B cell (primary cell): ENCODE measurements around the gene POLE. TPM values are rescaled to one million over a fixed set of nuclear protein-coding genes. Genes with fewer than 3 reads are reported as not detected.
"Not testable (repeated sequence)": the region's sequence is repeated elsewhere in the genome, so short reads cannot be mapped to it uniquely, and the experiment has no call there.

ENCODE experiments used
- ATAC-seq: fragments of 200-7000 bp; cut with Tn5 transposase; one replicate; pipeline ENCODE4 v1.10.0; 2021; ENCODE audit warnings: low read depth, mild to moderate bottlenecking, moderate number of reproducible peaks, moderate library complexity
- CTCF ChIA-PET: fragments of 350-600 bp; sonication (Branson Sonifier 250); formaldehyde crosslinking; loops from one replicate; lab custom pipeline; 2021; ENCODE audit warnings: antibody characterized with exemption, inconsistent platforms; lab: Charles Lee
- POLR2A ChIA-PET: fragments of 350-600 bp; sonication (Branson Sonifier 250); formaldehyde crosslinking; loops from one replicate; lab custom pipeline; 2021; ENCODE audit warnings: antibody characterized with exemption; lab: Charles Lee
- DNase-seq: peaks from one replicate; pipeline ENCODE4 v3.0.0; 2013
- H2AFZ ChIP-seq: 2 replicates; pipeline ENCODE4 v1.6.1; 2012; ENCODE audit warnings: mild to moderate bottlenecking, low read depth, low read length; ENCODE audit not compliant: insufficient read depth, poor library complexity, severe bottlenecking
- H3K27ac ChIP-seq, 2 donors: 1 replicate in 1 of 2; 2 replicates in 1 of 2; pipeline ENCODE4 v1.5.1; 2012 to 2013; ENCODE audit warnings: low read length in 2 of 2, mild to moderate bottlenecking in 2 of 2, moderate library complexity in 1 of 2
- H3K27me3 ChIP-seq, 4 experiments: fragments of 200-600 bp in 1 of 4; sonication (generic) in 1 of 4; replicated peaks in 1 of 4; 1 replicate in 2 of 4; 2 replicates in 2 of 4; pipeline versions ENCODE4 v1.6.1 to v1.7.0; 2013 to 2016; ENCODE audit warnings: low read length in 3 of 4, mild to moderate bottlenecking in 2 of 4, mixed read lengths in 1 of 4, moderate library complexity in 1 of 4; ENCODE audit not compliant: insufficient read depth in 4 of 4, control insufficient read depth in 3 of 4; ENCODE audit errors: control extremely low read depth in 1 of 4
- H3K36me3 ChIP-seq, 2 experiments: replicated peaks in 1 of 2; 1 replicate in 1 of 2; 2 replicates in 1 of 2; pipeline versions ENCODE4 v1.6.1 to v1.7.1; 2013; ENCODE audit warnings: low read length in 1 of 2; ENCODE audit not compliant: insufficient read depth in 2 of 2, control insufficient read depth in 1 of 2; ENCODE audit errors: control extremely low read depth in 1 of 2, extremely low read depth in 1 of 2
- H3K4me1 ChIP-seq, 2 donors: fragments of 200-600 bp in 1 of 2; sonication (generic) in 1 of 2; 1 replicate in 1 of 2; 2 replicates in 1 of 2; pipeline versions ENCODE4 v1.5.1 to v1.6.1; 2013 to 2017; ENCODE audit warnings: low read length in 2 of 2; ENCODE audit not compliant: control insufficient read depth in 2 of 2, insufficient read depth in 2 of 2
- H3K4me2 ChIP-seq: replicated peaks from 2 replicates; pipeline ENCODE3; 2012; ENCODE audit warnings: mild to moderate bottlenecking, low read depth, low read length; ENCODE audit not compliant: poor library complexity, severe bottlenecking
- H3K4me3 ChIP-seq, 5 experiments: fragments of 200-600 bp in 1 of 5; sonication (generic) in 1 of 5; 1 replicate in 3 of 5; 2 replicates in 2 of 5; pipeline versions ENCODE4 v1.5.1 to v1.7.0; 2011 to 2016; ENCODE audit warnings: low read length in 4 of 5, mild to moderate bottlenecking in 4 of 5, low read depth in 2 of 5, control low read depth in 1 of 5, moderate library complexity in 1 of 5; ENCODE audit not compliant: insufficient read depth in 1 of 5; ENCODE audit errors: control extremely low read depth in 1 of 5, extremely low read depth in 1 of 5
- H3K79me2 ChIP-seq: fragments of 200-600 bp; sonication (generic); one replicate; pipeline ENCODE4 v1.6.0; 2016; ENCODE audit warnings: low read length; ENCODE audit not compliant: control insufficient read depth, insufficient read depth
- H3K9ac ChIP-seq: fragments of 200-600 bp; sonication (generic); 2 replicates; pipeline ENCODE4 v1.6.1; 2017; ENCODE audit warnings: mild to moderate bottlenecking, low read length, moderate library complexity
- H3K9me3 ChIP-seq, 3 donors: one replicate each; pipeline versions ENCODE4 v1.6.1 to v1.7.1; 2013; ENCODE audit warnings: low read length in 2 of 3; ENCODE audit not compliant: control insufficient read depth in 2 of 3, insufficient read depth in 1 of 3; ENCODE audit errors: control extremely low read depth in 1 of 3
- H4K20me1 ChIP-seq: 2 replicates; pipeline ENCODE4 v1.6.0; 2012; ENCODE audit warnings: mild to moderate bottlenecking, low read length; ENCODE audit not compliant: insufficient read depth, control insufficient read depth, poor library complexity, severe bottlenecking
- H3K27ac Mint-ChIP-seq: one replicate; pipeline ENCODE4 v1.8.0; 2021; ENCODE audit warnings: mixed read lengths
- H3K27me3 Mint-ChIP-seq: one replicate; pipeline ENCODE4 v1.8.0; 2021; ENCODE audit warnings: mixed read lengths
- H3K4me1 Mint-ChIP-seq: one replicate; pipeline ENCODE4 v1.8.0; 2021; ENCODE audit warnings: mixed read lengths
- H3K4me3 Mint-ChIP-seq: one replicate; pipeline ENCODE4 v1.8.0; 2021; ENCODE audit warnings: mixed read lengths
- H3K9me3 Mint-ChIP-seq: one replicate; pipeline ENCODE4 v1.8.0; 2022; ENCODE audit warnings: mixed read lengths; ENCODE audit not compliant: insufficient read depth
- EZH2 ChIP-seq: IDR thresholded peaks from 2 replicates; pipeline ENCODE4 v1.6.1; 2012; ENCODE audit warnings: borderline replicate concordance, low read depth, mild to moderate bottlenecking, moderate library complexity, low read length; ENCODE audit not compliant: insufficient read depth, poor library complexity, severe bottlenecking
- WGBS: methylation state at CpG from one replicate; pipeline ENCODE4 v1.1.5; 2013; ENCODE audit warnings: missing lambda C conversion rate; ENCODE audit not compliant: insufficient coverage; 5-methylcytosine and 5-hydroxymethylcytosine counted together
- intact Hi-C: fragments of 100-400 bp; cut with micrococcal nuclease; formaldehyde crosslinking; loops from one replicate; pipeline ENCODE4 v1.10.0; 2022
- polyA plus RNA-seq: library from polyadenylated mRNA; depleted of rRNA; stranded (reverse); fragments of >200 nt; gene quantifications from 2 replicates; pipeline ENCODE4 v1.2.3, GENCODE V29; 2012
- total RNA-seq, 2 donors: library from RNA; stranded (reverse); fragments of 120-200 nt in 1 of 2; gene quantifications; 1 replicate in 1 of 2; 2 replicates in 1 of 2; pipeline versions ENCODE4 v1.2.3 to v1.2.4, GENCODE V29; 2013 to 2022
- TF ChIP-seq, protein P1 (sequence below): fragments of 200-600 bp; IDR thresholded peaks from one replicate; pipeline ENCODE4 v1.8.0; 2022; ENCODE audit warnings: antibody characterized with exemption, mild to moderate bottlenecking

Gene POLE
- total and polyA plus RNA-seq, 2 donors (not counting 1 experiment from before 2014, with no cell fraction given), result 32.0 to 62.0 TPM

DNA sequence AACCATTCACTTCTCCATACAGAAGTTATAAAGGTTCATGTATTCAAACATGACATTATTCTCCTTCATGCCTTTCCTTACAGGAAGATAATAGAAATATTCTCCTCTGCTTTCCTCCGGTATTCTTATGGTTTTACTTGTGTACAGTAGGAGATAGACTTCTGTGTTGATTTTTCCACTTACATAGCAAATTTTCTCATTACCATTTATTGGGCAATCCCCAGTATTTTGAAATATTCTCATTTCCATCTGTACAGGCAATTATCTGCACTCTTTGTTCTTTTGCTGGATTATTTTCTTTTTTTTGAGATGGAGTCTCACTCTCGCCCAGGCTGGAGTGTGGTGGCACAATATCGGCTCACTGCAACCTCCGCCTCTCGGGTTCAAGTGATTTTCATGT lies 11.2 kb upstream of the POLE start:
- Mint-ChIP-seq H3K4me1 (peaks cover 15% of the 10 kb centered on the region), H3K27ac (no peak overlapping the region), H3K9me3 (peaks cover 2% of the 10 kb centered on the region), H3K4me3 (no peak overlapping the region), H3K27me3 (no peaks in the 10 kb centered on the region)
- no peak overlapping the region for H3K4me2 ChIP-seq
- no peaks in the 10 kb centered on the region for H3K36me3 ChIP-seq
- CTCF ChIA-PET, result no interaction called here
- no peaks in the 10 kb centered on the region for H3K27me3 ChIP-seq
- H3K79me2 ChIP-seq, result peaks cover 2% of the 10 kb centered on the region
- DNase-seq (no peak), ATAC-seq (no peak)
- no peaks in the 10 kb centered on the region for H4K20me1 ChIP-seq
- no peak overlapping the region for H3K4me3 ChIP-seq
- H3K9me3 ChIP-seq, result no peaks in the 10 kb centered on the region
- peaks cover 6 to 11% of the 10 kb centered on the region in 2 donors for H3K4me1 ChIP-seq
- no peak overlapping the region for H3K9ac ChIP-seq
- 96% methylated on average over 4 of the region's 5 CpGs for WGBS
- intact Hi-C loops, result no loop called here
- TF ChIP-seq, protein P1, sequence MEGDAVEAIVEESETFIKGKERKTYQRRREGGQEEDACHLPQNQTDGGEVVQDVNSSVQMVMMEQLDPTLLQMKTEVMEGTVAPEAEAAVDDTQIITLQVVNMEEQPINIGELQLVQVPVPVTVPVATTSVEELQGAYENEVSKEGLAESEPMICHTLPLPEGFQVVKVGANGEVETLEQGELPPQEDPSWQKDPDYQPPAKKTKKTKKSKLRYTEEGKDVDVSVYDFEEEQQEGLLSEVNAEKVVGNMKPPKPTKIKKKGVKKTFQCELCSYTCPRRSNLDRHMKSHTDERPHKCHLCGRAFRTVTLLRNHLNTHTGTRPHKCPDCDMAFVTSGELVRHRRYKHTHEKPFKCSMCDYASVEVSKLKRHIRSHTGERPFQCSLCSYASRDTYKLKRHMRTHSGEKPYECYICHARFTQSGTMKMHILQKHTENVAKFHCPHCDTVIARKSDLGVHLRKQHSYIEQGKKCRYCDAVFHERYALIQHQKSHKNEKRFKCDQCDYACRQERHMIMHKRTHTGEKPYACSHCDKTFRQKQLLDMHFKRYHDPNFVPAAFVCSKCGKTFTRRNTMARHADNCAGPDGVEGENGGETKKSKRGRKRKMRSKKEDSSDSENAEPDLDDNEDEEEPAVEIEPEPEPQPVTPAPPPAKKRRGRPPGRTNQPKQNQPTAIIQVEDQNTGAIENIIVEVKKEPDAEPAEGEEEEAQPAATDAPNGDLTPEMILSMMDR, result no peak
- TF ChIP-seq EZH2, result no peak
- H2AFZ ChIP-seq, result no peak overlapping the region
- POLR2A ChIA-PET, result no interaction called here
- H3K27ac ChIP-seq, result no peak overlapping the region

DNA sequence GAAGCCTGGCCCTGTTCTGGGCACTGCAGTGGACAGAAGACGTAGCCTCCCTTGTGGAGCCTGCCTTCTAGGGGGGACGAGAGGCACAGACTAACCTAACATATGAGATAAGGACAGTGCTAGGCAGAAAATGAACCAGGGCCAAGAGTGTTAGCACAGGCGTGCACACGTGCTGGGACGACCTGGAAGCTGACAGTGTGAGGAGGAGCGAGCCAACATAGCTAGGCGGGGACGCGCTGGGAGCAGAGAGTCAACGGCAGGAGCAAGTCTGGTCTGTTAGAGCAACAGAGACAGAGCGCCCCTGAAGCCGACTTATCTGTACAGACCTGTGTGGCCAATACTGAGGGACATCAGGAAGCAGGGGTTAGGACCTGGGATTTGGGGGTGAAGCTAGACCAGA lies 8.3 kb upstream of the POLE start:
- CTCF ChIA-PET, result interaction anchor here (1.4 kb wide), 1 partner anchor 14 kb away, joined by 3 read pairs; no protein-coding TSS in a partner anchor
- H2AFZ ChIP-seq, result no peak overlapping the region
- H3K4me1 ChIP-seq, result peaks cover 3 to 5% of the 10 kb centered on the region in 2 donors
- H3K9me3 ChIP-seq, result no peaks in the 10 kb centered on the region
- H3K4me3 ChIP-seq, result no peak overlapping the region
- H3K27me3 ChIP-seq, result no peaks in the 10 kb centered on the region
- H4K20me1 ChIP-seq, result no peaks in the 10 kb centered on the region
- H3K4me3 Mint-ChIP-seq, result no peak overlapping the region
- intact Hi-C loops, result no loop called here
- no peak for DNase-seq
- H3K36me3 ChIP-seq, result no peaks in the 10 kb centered on the region
- H3K4me1 Mint-ChIP-seq, result peaks cover 8% of the 10 kb centered on the region
- H3K4me2 ChIP-seq, result no peak overlapping the region
- WGBS, result 97% methylated on average over 10 of the region's 12 CpGs
- POLR2A ChIA-PET, result no interaction called here
- no peaks in the 10 kb centered on the region for H3K27me3 Mint-ChIP-seq
- H3K79me2 ChIP-seq, result no peaks in the 10 kb centered on the region
- no peak for ATAC-seq
- no peak for TF ChIP-seq EZH2
- TF ChIP-seq, protein P1, result no peak
- H3K27ac ChIP-seq, result no peak overlapping the region
- H3K27ac Mint-ChIP-seq, result no peak overlapping the region
- H3K9ac ChIP-seq, result no peak overlapping the region
- H3K9me3 Mint-ChIP-seq, result peaks cover 2% of the 10 kb centered on the region

DNA sequence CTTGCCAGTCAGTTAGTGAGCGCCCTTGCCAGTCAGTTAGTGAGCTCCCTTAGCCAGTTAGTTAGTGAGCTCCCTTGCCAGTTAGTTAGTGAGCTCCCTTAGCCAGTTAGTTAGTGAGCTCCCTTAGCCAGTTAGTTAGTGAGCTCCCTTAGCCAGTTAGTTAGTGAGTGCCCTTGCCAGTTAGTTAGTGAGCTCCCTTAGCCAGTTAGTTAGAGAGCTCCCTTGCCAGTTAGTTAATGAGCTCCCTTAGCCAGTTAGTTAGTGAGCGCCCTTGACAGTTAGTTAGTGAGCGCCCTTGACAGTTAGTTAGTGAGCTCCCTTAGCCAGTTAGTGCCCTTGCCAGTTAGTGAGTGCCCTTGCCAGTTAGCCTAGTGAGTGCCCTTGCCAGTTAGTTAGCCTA lies 7.7 kb upstream of the POLE start:
- H3K79me2 ChIP-seq, H3K4me1 ChIP-seq, H3K27ac Mint-ChIP-seq, H3K4me3 Mint-ChIP-seq, H3K4me1 Mint-ChIP-seq, H3K9me3 ChIP-seq, H3K9ac ChIP-seq, H3K27me3 Mint-ChIP-seq, H4K20me1 ChIP-seq, H3K27ac ChIP-seq, H3K4me2 ChIP-seq, H3K36me3 ChIP-seq, H3K27me3 ChIP-seq, intact Hi-C loops, H2AFZ ChIP-seq, POLR2A ChIA-PET, DNase-seq, ATAC-seq, H3K4me3 ChIP-seq, H3K9me3 Mint-ChIP-seq: not testable (repeated sequence)
- CTCF ChIA-PET, result interaction anchor here (1.4 kb wide), 1 partner anchor 14 kb away, joined by 3 read pairs; no protein-coding TSS in a partner anchor
- WGBS, result 100% methylated on average over 3 of the region's 3 CpGs
